ENCODE data around the gene VPREB3.
A peak's percentile ranks its signal among the peaks of the same experiment; 100 is the strongest.

VPREB3 gene, protein sequence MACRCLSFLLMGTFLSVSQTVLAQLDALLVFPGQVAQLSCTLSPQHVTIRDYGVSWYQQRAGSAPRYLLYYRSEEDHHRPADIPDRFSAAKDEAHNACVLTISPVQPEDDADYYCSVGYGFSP

DNA sequence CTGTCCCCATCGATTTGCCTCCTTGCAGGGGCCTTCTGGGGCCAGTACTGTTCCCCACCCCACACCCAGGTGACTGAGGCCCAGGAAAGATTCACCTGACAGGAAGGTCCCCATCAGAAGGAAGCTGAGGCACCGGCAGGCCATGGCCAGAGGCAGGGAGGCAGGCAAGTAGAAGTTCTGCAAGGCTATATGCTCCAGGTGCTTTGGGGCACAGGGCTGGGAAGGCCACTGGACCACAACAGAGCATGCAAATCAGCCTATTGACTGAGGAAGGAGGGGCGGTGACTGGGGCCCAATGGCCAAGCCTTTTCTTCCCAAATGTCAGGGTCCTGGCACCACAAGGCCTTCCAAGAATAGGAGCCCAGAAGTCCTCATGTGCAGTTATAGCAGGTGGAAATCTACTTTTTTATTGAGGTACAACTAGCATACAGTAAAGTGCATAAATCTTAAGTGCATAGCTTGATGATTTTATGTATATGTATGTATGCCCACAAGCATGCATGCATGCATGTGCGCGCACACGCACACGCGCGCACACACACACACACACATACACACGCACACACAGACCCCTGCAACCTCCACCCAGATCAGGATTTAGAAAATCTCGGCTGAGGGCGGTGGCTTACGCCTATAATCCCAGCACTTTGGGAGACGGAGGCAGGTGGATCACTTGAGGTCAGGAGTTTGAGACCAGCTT, at the start of gene VPREB3:
TSS of gene VPREB3 (minus strand) at position 206 of the 700 bp plus-strand sequence. CDS start at position 144, 62 bp downstream.
- no peak for DNase-seq

DNA sequence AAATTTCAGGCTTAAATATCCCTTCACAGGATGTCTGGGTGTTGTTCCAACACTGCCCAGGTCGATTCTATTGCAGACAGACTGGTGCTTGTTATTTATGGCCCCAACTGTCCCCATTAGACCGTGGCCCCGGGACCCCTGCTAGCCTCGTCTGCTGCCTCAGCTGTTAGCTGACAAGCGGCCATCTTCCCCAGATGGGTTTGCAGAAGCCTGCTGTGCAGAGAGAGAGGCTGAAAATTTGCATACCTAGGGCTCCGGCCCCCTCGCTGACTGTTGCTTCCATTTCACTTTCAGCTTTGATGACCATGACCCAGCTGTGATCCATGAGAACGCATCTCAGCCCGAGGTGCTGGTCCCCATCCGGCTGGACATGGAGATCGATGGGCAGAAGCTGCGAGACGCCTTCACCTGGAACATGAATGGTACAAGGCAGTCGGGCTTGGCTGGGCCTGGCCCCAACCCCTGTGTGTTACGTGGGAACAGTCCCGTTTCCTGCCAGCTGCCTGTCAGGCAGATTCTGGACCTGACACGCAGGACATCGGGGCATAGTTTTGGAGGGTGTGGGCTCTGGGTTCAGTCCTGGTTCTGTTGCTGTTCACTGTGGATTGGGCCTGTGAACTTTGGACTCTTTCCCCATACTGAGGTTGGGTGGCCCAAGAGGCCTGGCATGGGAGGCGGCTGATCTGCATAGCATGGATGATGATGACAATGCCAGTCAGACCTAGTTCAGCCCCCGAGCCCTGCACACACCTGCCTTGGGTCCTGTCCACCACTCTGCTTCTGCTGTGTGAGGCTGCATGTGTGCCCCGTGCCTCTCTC, 49.0 kb upstream of the VPREB3 start:
- DNase-seq = no peak

DNA sequence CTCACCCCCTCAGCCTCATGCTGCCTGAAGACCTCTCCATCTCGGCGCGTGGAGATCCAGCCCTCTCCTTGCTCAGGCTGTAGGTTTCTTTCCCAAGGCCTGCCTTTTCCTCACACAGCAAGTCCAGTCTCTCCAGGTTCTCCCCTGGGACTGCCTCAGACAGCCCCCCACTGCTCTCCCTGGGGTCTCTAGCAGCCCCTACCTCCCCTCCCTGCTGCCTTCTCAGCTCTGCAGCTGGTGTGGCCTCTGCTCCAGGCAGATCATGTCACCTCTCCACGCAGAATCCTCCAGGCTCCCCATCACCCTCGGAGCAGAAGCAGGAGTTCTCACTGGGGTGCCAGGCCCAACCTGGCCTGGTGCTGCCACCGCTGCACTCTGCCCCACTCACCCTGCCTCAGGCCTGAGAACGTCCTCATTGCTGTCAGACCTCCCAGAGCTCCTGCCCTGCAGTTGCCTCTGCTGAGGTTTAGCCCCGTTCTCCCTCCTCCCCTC, 47.7 kb upstream of the VPREB3 start:
- no peak for DNase-seq

DNA sequence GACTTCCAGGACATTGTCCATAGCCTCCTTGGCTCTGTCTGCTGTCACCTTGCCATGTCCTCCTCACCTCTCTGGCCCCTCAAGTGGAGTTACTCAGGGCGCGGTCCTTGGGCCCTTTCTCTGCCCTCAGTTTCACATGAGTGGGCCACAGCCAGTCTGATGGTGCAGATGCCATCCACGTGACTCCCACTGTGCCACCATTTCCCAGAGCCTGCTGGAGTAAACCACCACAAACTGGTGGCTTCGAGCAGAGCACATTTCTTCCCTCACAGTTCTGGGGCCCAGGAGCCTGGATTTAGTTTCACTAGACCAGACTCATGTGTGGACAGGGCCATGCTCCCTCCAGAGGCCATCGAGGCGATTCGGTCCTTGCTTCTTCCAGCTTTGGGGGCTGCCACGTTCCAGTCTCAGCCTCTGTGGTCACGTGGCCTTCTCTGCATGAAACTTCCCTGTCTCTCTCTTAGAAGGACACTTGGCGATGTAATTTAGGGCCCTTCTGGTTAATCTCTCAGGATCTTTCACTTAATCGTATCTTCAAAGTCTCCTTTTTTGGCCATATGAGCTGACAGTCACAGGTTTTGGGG, 47.1 kb upstream of the VPREB3 start:
- no peak for DNase-seq

DNA sequence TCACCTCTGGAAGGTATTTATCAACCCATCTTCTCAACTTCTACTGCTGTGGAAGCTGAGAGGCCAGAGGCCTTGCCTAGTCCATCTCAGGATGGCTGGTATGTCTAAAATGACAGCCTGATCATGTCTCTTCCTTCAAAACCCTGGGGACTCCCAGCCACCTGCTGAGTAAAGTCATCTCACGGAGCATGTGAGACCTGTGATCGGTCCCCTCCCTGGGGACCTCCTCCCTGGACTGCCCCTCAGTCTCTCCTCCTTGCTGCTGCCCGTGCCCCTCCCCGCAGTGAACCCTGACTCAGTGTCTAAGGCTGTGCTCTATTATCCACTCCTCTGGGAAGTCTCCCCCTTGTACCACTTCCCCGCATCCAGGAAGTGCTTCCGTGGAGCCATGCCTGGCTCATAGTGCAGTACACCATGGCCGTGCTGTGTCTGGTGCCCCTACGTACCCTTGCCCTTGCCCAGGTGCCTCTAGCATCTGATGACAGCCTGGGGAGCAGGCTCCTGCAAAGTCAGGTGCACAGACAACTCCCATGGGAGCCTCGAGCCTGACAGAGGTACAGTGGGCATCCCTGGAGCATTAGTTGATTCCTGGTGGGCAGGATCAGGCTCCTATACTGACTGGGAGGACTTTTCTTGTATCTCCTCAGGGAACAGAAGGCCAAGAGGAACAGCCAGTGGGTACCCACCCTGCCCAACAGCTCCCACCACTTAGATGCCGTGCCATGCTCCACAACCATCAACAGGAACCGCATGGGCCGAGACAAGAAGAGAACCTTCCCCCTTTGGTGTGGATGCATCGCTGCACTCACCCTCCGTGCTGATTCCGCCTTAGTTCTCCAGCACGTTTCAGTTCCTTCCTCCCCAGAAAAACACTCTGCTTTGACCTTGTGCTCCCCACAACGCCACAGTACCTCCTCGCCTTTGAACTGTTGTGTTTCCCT, 46.3 kb upstream of the VPREB3 start:
- DNase-seq = no peak

DNA sequence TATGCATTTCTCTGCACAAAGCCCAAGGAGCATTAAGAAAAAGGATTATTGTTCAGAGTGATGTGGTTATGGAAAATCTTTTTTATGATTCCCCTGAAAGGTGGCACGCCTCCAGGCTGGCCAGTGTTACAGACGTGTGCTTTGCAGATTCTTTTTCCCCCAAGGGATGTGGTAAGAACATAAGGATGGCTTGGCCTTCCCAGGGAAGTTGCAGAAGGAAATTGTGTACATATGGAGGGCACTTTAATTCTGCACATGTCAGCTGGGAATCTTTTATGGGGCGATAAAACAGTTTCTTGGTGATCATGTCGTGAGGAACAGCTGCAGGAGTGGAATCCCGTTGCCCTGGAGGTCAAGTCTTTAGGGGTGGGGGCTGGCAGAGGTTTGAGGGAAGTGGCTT, 42.2 kb upstream of the VPREB3 start:
- DNase-seq = no peak

DNA sequence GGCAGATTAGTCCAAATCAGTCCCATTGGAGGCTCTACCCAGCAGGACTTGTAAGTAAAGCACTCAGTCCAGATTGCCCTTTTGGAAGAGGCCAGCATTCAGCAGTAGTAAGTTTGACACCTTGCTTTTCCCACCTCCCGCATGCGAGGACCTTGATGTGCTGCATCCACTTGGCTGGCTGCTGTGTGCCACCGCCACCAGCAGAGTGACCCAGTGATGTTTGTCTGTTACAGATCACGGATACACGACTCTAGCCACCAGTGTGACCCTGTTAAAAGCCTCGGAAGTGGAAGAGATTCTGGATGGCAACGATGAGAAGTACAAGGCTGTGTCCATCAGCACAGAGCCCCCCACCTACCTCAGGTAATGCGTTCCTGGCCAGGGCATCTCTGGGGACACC, 39.1 kb upstream of the VPREB3 start:
- DNase-seq = no peak

DNA sequence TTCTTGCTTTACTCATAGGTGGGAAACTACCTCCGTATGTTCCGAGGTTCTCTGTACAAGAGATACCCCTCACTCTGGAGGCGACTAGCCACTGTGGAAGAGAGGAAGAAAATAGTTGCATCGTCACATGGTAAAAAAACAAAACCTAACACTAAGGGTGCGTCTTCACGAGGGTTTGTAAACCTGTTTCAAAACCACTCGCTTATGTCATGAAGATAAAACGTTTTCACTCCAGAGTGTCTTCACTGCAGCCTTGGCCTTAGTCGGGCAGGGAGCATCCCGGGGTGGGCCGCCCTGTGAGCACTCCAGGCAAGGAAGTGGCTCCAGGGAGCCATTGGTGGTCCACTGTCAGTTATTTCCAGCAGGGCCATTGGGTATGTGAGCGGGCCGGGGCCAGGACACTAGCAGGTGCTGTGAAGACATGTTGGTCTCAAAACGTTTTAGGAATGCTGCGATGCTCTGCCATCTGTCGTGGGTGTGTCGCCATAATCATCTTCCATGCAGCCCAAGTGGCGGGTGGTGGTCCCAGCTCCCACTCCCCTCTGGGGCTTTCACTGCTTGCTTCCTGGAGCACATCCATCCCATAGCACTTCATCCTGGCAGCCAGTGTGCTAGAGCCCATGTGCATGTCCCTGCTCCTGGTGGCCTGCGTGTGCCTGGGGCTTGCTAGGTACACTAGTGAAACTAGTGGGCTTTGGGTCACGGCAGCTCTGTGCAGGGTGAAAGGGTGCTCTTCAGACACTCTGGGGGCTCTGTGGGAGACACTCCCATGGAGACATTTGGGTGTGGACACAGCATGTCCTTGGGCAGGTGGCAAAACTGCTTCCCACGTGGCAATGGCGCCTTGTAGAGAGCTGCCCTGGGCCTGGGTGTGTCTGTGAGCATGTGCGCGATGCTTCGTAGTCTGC, 37.8 kb upstream of the VPREB3 start:
- DNase-seq = no peak

DNA sequence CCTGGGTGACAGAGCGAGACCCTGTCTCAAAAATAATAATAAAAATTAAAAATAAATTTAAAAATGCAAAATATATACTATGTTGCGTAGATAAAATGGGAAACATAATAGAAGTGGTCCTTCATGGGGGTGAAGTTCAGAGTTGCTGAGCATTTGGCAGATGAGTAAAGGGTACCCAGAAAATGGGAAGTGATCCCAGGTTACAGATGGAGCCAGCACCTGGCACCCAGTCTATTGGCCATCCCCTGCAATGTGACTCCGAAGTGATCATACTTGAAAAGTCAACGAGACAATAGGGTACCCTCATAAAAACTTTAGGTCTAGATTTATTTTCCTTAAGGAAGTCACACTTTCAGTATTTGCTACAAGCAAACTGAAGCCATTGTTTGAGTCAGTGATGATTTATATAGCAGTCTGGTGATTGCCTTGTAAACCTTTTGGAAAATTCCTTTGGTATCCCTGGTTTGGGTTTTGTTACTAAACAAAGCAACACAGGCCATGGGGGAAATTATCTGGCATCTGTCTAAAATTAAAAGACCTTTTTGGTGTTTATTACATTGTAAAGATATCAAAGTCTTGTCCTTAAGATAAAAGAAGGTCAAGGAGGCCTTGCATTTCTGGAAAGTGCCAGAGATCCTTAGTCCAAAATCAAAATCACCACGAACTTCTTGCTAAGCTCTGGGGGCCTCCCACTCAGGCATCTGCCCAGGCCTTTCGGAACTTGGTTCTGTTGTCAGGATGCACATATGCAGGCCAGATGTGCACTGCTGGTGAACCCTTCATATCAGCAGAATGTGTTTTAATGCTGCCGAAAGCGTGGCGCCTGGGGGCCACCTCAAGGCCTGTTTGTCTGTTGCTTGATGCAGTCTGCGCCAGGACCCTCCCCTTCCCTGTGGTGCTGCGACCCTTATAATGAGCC, 36.9 kb upstream of the VPREB3 start:
- peak; percentile 70 for DNase-seq

DNA sequence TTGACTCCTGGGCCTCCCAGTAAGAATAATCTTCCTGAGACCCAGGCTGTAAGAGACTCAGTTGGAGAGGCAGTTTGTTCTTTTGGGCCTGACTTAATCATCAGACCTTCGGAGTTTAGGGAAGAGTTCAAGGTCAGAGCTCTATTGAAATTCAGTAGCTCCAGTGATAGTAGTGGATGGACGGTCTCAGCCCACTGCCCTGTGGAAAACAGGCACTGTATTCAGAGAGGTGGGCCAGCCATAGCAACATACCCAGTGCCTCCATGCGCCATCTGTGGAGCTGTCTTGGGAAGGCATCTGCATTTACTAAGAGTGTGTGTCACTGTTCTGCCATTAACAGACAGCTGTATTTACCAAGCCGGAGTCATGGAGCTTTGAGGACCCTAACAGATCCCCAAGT, 35.4 kb upstream of the VPREB3 start:
- no peak for DNase-seq

DNA sequence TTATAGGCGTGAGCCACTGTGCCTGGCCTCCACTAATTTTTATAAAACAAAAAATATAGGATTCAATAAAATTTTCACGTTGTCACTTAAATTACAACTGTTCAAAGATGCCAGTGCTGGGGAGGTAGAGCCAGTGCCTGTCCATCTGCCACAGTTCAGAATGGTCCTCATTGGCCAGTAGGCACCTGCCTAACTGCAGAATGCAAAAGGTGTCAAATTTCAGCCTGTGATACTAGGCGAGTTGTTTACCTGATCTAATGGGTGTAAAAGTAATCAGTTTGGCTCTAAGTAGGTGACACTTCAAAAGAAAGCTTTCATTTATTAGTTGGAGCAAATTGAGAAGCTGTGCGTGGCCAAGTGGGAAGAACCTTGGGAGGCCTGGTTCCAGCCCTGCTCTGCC, 34.9 kb upstream of the VPREB3 start:
- DNase-seq = no peak

DNA sequence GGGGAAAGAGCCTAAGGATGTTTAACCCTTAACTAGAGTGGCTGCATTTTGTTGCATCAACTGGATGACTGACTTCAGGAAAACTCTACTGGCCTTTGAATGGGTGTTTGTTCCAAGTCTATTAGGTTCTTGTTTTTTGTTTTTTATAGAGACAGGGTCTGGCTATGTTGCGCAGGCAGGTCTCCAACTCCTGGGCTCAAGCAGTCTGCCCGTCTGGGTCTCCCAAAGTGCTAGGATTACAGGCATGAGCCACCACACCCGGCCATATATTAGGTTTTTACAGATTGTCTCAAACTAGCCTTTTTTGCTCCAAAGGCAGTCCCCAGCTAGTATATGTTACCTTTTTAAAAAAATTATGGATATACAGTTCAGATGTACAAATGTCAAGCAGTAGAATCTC, 33.7 kb upstream of the VPREB3 start:
- no peak for DNase-seq

DNA sequence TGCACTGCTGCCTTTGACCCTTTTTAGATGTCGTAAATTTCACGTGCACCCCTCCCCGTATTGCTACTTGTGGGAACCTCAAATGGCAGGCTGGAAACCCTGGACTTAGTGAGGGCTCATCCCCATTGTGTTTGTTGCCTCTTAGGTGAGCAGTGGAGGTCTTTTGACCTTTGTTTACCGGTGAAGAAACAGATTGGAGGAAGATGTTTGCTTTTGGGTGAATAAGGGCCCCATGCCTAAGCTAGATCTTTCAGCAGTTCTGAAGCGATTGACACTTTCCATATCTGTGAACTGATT, 33.3 kb upstream of the VPREB3 start:
- no peak for DNase-seq

DNA sequence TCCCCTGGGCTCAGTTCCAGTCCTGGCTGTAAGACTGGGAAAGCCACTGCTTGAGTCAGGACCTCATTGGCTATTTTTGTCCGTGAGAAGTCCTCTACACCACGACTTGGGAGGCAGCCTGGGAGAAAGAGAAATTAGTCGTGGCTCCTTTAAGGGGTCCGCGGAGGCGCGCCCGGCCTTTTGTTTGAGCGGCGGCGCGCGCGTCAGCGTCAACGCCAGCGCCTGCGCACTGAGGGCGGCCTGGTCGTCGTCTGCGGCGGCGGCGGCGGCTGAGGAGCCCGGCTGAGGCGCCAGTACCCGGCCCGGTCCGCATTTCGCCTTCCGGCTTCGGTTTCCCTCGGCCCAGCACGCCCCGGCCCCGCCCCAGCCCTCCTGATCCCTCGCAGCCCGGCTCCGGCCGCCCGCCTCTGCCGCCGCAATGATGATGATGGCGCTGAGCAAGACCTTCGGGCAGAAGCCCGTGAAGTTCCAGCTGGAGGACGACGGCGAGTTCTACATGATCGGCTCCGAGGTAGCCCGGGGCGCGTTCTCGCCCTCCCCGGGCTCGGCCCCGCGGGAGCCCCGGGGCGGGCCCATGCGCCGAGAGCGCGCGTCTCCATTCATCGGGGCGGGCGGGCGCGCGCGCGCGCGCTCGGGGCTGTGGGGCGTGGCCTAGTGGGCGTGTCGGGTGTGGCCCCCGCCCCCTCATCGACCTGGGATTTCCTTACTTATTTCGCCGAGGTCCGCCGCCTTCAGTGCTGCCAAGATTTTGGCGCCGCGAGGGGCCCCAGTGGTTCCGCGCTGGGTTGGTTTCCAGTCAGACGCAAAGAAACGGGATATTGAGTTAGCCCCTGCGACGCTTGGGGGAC, 32.8 kb upstream of the VPREB3 start, which contains the start of gene SMARCB1:
TSS of gene SMARCB1 (plus strand) at position 215 of the 848 bp plus-strand sequence. CDS start at position 419, 204 bp downstream.
- DNase-seq = peak; percentile 97

DNA sequence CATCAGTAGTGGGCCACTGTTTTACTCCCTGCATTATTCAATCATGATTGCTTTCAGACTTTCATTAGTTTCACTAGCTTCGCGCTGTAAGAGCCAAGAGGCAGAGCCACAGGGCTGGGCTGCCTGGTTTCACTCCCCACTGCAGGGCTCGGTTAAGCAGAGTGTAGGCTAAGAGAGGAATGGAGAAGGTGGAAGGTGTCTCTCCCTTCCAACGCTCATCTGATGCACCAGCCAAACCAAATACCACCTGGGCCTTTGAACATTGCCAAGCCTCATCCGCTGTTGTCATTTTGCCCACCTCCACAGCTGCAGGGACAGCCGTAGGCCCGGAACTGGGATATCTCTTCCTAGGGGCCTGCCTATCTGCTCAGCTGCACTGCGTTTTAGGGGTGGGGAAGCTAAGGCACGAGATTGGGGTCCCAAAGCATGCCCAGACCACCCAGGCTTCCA, 32.1 kb upstream of the VPREB3 start:
- DNase-seq = no peak

DNA sequence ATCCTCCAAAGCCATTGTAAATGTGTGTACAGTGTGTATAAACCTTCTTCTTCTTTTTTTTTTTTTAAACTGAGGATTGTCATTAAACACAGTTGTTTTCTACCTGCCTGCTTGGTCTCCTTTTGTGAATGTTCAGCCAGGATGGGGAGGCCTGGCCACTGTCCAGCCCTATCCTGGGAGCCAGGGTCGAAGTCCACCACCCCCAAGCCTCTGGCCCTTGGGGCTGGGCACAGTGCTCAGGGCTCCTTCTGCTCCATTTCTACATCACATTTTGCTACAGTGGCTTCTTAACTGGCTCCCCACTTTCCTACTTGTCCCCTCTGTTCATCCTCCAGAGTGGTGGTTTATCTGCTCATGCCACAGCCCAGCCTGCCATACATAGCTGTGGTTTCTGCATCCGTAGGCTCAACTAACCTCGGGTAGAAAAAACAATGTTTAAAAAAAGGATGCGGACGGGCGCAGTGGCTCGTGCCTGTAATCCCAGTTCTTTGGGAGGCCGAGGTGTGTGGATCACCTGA, 30.0 kb upstream of the VPREB3 start:
- no peak for DNase-seq

DNA sequence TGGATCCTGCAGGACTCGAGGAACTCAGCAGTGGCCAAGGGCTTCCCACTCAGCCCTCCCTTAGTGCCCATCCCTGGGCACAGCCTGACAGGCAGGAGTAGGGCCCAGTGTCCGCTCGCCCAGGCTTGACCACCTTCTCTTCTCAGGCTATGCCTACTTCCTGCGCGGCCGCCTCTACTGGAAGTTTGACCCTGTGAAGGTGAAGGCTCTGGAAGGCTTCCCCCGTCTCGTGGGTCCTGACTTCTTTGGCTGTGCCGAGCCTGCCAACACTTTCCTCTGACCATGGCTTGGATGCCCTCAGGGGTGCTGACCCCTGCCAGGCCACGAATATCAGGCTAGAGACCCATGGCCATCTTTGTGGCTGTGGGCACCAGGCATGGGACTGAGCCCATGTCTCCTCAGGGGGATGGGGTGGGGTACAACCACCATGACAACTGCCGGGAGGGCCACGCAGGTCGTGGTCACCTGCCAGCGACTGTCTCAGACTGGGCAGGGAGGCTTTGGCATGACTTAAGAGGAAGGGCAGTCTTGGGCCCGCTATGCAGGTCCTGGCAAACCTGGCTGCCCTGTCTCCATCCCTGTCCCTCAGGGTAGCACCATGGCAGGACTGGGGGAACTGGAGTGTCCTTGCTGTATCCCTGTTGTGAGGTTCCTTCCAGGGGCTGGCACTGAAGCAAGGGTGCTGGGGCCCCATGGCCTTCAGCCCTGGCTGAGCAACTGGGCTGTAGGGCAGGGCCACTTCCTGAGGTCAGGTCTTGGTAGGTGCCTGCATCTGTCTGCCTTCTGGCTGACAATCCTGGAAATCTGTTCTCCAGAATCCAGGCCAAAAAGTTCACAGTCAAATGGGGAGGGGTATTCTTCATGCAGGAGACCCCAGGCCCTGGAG, 29.3 kb upstream of the VPREB3 start:
- DNase-seq = no peak

DNA sequence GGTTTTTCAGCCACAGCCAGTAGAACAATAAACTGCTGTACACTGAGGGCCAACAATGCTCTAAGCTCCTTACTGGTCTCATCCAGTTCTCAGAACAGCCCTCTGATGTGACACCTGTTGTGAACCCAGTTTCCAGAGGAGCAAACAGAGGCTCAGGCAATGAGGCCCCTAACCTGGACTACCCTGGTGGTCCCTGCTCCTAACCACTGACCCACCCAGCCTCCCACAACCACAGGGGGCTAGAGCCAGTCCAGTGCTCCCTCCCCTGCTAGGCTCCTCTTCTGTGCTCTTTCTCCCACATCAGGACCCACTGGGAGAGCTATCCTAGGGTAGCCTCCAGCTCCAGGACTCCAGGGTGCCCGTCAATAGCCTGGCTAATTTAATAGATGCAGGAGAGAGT, 28.5 kb upstream of the VPREB3 start:
- DNase-seq = no peak
